ENCODE results near the gene DELE1.

Gene DELE1

GRCh38 chr5:141935538-141935937 is 11.9 kb downstream of the DELE1 start:
- Histone ChIP-seq H4K20me1 (0 out of 2 replicates have a peak, but pooled peaks cover 2% of the 10 kb centered on the region), H3K36me3 (peaks cover 97% of the 10 kb centered on the region), H3K9me3 (no peaks in the 10 kb centered on the region), H3K9ac (no peak overlapping the region), H3K4me3 (no peak overlapping the region), H3K4me2 (no peak overlapping the region), H3K27ac (no peak overlapping the region), H3K27me3 (no peaks in the 10 kb centered on the region), H3K4me1 (peaks cover 2% of the 10 kb centered on the region)
- no peak for TF ChIP-seq Cebpa-rat (IDR thresholded peaks at IDR 0.05)

GRCh38 chr5:141940695-141941271 is 17.1 kb downstream of the DELE1 start:
- Histone ChIP-seq H3K4me3 (no peak overlapping the region), H3K4me2 (peak overlapping the region; percentile 20), H3K4me1 (peaks cover 30% of the 10 kb centered on the region), H4K20me1 (no peaks in the 10 kb centered on the region), H3K36me3 (peaks cover 47% of the 10 kb centered on the region), H3K9ac (no peak overlapping the region), H3K9me3 (no peaks in the 10 kb centered on the region), H3K27me3 (no peaks in the 10 kb centered on the region), H3K27ac (no peak overlapping the region)
- no peak for TF ChIP-seq Cebpa-rat (IDR thresholded peaks at IDR 0.05)

GRCh38 chr5:141941307-141941706 is 17.6 kb downstream of the DELE1 start:
- TF ChIP-seq Cebpa-rat (IDR thresholded peaks at IDR 0.05), result no peak
- Histone ChIP-seq H3K27ac (no peak overlapping the region), H3K9me3 (no peaks in the 10 kb centered on the region), H3K4me1 (peaks cover 33% of the 10 kb centered on the region), H3K4me2 (peak overlapping the region; percentile 20), H4K20me1 (no peaks in the 10 kb centered on the region), H3K4me3 (no peak overlapping the region), H3K36me3 (peaks cover 42% of the 10 kb centered on the region), H3K27me3 (no peaks in the 10 kb centered on the region), H3K9ac (no peak overlapping the region)

- H3K4me2 ChIP-seq, result peak overlapping the region; percentile 64
- no peaks in the 10 kb centered on the region for H3K27me3 ChIP-seq
- TF ChIP-seq Cebpa-rat (IDR thresholded peaks at IDR 0.05), result no peak
- H3K9ac ChIP-seq, result 0 out of 2 replicates have a peak overlapping the region, but pooled peaks have one; percentile 22
- H3K27ac ChIP-seq, result no peak overlapping the region
- H4K20me1 ChIP-seq, result no peaks in the 10 kb centered on the region
- H3K36me3 ChIP-seq, result peaks cover 37% of the 10 kb centered on the region
- no peak overlapping the region for H3K4me3 ChIP-seq
- H3K4me1 ChIP-seq, result peaks cover 33% of the 10 kb centered on the region
- no peaks in the 10 kb centered on the region for H3K9me3 ChIP-seq
These were observed 18.1 kb downstream of the DELE1 start for GRCh38 chr5:141941779-141942178.

GRCh38 chr5:141942185-141942857 is 18.6 kb downstream of the DELE1 start:
- Histone ChIP-seq H4K20me1 (no peaks in the 10 kb centered on the region), H3K4me2 (peak overlapping the region; percentile 64), H3K27ac (no peak overlapping the region), H3K27me3 (no peaks in the 10 kb centered on the region), H3K9me3 (no peaks in the 10 kb centered on the region), H3K36me3 (peaks cover 32% of the 10 kb centered on the region), H3K9ac (0 out of 2 replicates have a peak overlapping the region, but pooled peaks have one; percentile 22), H3K4me3 (no peak overlapping the region), H3K4me1 (peaks cover 38% of the 10 kb centered on the region)
- TF ChIP-seq Cebpa-rat (IDR thresholded peaks at IDR 0.05), result no peak

- H3K9ac ChIP-seq, result no peak overlapping the region
- no peaks in the 10 kb centered on the region for H3K27me3 ChIP-seq
- peaks cover 43% of the 10 kb centered on the region for H3K4me1 ChIP-seq
- no peak overlapping the region for H3K4me3 ChIP-seq
- TF ChIP-seq Cebpa-rat (IDR thresholded peaks at IDR 0.05), result no peak
- no peaks in the 10 kb centered on the region for H3K9me3 ChIP-seq
- H4K20me1 ChIP-seq, result no peaks in the 10 kb centered on the region
- H3K4me2 ChIP-seq, result no peak overlapping the region
- H3K27ac ChIP-seq, result no peak overlapping the region
- H3K36me3 ChIP-seq, result peaks cover 17% of the 10 kb centered on the region
These were observed 20.4 kb downstream of the DELE1 start for GRCh38 chr5:141944076-141944475.

GRCh38 chr5:141945511-141946051 is 21.9 kb downstream of the DELE1 start:
- H3K4me3 ChIP-seq, result no peak overlapping the region
- H3K9ac ChIP-seq, result no peak overlapping the region
- H3K9me3 ChIP-seq, result no peaks in the 10 kb centered on the region
- H3K4me2 ChIP-seq, result no peak overlapping the region
- H3K27me3 ChIP-seq, result no peaks in the 10 kb centered on the region
- H3K36me3 ChIP-seq, result 0 out of 2 replicates have a peak, but pooled peaks cover 2% of the 10 kb centered on the region
- no peak overlapping the region for H3K27ac ChIP-seq
- peaks cover 43% of the 10 kb centered on the region for H3K4me1 ChIP-seq
- TF ChIP-seq Cebpa-rat (IDR thresholded peaks at IDR 0.05), result no peak
- H4K20me1 ChIP-seq, result no peaks in the 10 kb centered on the region

GRCh38 chr5:141947316-141947715 is 23.6 kb downstream of the DELE1 start:
- Histone ChIP-seq H4K20me1 (no peaks in the 10 kb centered on the region), H3K27ac (no peak overlapping the region), H3K36me3 (no peaks in the 10 kb centered on the region), H3K4me2 (no peak overlapping the region), H3K27me3 (no peaks in the 10 kb centered on the region), H3K9me3 (no peaks in the 10 kb centered on the region), H3K4me1 (peaks cover 43% of the 10 kb centered on the region), H3K4me3 (no peak overlapping the region), H3K9ac (no peak overlapping the region)
- TF ChIP-seq Cebpa-rat (IDR thresholded peaks at IDR 0.05), result no peak

GRCh38 chr5:141948812-141949211 is 25.1 kb downstream of the DELE1 start:
- Histone ChIP-seq H3K4me2 (no peak overlapping the region), H4K20me1 (no peaks in the 10 kb centered on the region), H3K4me1 (peaks cover 53% of the 10 kb centered on the region), H3K4me3 (no peak overlapping the region), H3K9me3 (no peaks in the 10 kb centered on the region), H3K27ac (no peak overlapping the region), H3K9ac (no peak overlapping the region), H3K27me3 (no peaks in the 10 kb centered on the region), H3K36me3 (no peaks in the 10 kb centered on the region)
- no peak for TF ChIP-seq Cebpa-rat (IDR thresholded peaks at IDR 0.05)

GRCh38 chr5:141949511-141949910 is 25.8 kb downstream of the DELE1 start:
- TF ChIP-seq Cebpa-rat (IDR thresholded peaks at IDR 0.05), result no peak
- Histone ChIP-seq H4K20me1 (no peaks in the 10 kb centered on the region), H3K27ac (no peak overlapping the region), H3K36me3 (no peaks in the 10 kb centered on the region), H3K9ac (no peak overlapping the region), H3K27me3 (no peaks in the 10 kb centered on the region), H3K9me3 (no peaks in the 10 kb centered on the region), H3K4me1 (peaks cover 60% of the 10 kb centered on the region), H3K4me2 (no peak overlapping the region), H3K4me3 (no peak overlapping the region)

Data from BLaER1 (cell line).